ENCODE measurements around the gene UROC1. TPM values are rescaled to one million over a fixed set of nuclear protein-coding genes. Genes with fewer than 3 reads are reported as not detected.

UROC1 gene
- total RNA-seq, 1 experiment from 2014 or later = not detected

DNA sequence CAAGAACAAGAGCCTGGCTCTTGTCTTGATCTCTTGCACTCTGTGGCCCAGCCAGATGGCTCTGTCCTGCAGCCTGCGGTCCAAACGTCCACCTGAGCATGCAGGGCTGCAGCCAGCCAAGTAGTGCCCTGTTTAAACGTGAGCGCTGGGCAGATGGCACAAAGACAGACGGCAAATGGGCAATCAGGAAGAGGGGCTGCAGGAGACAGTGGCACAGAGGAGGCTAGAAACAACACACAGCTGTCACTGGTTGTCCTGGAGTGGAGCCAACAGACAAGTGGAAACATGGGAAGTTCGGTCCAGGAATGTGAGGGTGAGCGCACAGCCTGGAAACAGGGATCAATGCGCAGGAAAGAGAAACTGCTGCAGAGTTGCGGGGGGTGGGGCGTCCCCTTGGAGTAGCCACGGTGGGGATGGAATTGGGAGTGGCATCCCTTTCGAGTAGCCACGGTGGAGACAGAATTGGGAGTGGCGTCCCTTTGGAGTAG lies 31.2 kb downstream of the UROC1 start (continued):
- no peak for TF ChIP-seq POLR2AphosphoS5 (IDR thresholded peaks at IDR 0.05; ENCODE audit: low read depth, low read length)
- TF ChIP-seq RAD21 (IDR thresholded peaks at IDR 0.05; ENCODE audit: low read depth) = no peak
- TF ChIP-seq, protein P1, sequence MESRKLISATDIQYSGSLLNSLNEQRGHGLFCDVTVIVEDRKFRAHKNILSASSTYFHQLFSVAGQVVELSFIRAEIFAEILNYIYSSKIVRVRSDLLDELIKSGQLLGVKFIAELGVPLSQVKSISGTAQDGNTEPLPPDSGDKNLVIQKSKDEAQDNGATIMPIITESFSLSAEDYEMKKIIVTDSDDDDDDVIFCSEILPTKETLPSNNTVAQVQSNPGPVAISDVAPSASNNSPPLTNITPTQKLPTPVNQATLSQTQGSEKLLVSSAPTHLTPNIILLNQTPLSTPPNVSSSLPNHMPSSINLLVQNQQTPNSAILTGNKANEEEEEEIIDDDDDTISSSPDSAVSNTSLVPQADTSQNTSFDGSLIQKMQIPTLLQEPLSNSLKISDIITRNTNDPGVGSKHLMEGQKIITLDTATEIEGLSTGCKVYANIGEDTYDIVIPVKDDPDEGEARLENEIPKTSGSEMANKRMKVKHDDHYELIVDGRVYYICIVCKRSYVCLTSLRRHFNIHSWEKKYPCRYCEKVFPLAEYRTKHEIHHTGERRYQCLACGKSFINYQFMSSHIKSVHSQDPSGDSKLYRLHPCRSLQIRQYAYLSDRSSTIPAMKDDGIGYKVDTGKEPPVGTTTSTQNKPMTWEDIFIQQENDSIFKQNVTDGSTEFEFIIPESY (IDR thresholded peaks at IDR 0.05; ENCODE audit: extremely low read depth, insufficient replicate concordance, low read length) = no peak
- TF ChIP-seq JUND (IDR thresholded peaks at IDR 0.05) = no peak
- TF ChIP-seq ELF1 (IDR thresholded peaks at IDR 0.05; ENCODE audit: borderline replicate concordance, low read depth) = no peak
- TF ChIP-seq CBX3 (IDR thresholded peaks at IDR 0.05; ENCODE audit: low read depth) = no peak
- no peak for TF ChIP-seq EZH2phosphoT487 (IDR thresholded peaks at IDR 0.05; ENCODE audit: borderline replicate concordance)
- no peak for TF ChIP-seq EGR1 (IDR thresholded peaks at IDR 0.05; ENCODE audit: low read depth)
- TF ChIP-seq YY1 (IDR thresholded peaks at IDR 0.05; ENCODE audit: extremely low read depth, insufficient replicate concordance, low read depth, low read length) = no peak

DNA sequence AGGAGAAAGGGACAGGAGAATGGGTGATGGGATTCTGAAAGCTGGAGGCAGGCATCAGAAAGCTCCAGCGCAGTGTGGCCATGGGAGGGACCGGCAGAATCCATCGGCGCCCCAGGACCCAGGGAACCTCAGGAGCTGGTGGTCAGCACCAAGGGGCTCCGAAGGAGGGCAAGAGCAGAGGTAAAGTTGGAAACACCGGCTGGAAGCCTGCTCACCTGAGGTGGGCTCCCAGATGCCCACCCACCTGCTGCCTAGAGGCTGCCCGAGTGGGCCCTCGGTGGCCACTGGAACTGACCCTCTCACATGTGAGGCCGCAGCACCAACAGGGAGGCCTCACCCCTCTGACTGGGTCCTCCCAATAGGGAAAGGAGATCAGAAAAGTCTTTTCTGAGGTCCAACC lies 31.6 kb downstream of the UROC1 start:
- Histone ChIP-seq H3K9me2 (ENCODE audit: insufficient read depth) (no peaks in the 10 kb centered on the region), H3K79me2 (ENCODE audit: insufficient read depth, low read length) (no peaks in the 10 kb centered on the region), H2AFZ (ENCODE audit: low read depth, low read length, poor library complexity, severe bottlenecking) (no peak overlapping the region), H3K4me2 (ENCODE audit: low read length) (no peak overlapping the region), H3K9ac (ENCODE audit: low read length) (no peak overlapping the region), H3K27ac (ENCODE audit: low read depth, low read length) (no peak overlapping the region), H3K4me3 (replicated peaks in 1 of 2; ENCODE audit: low read depth in 1 of 2, low read length in 2 of 2) (no peak overlapping the region), H3K36me3 (ENCODE audit: control insufficient read depth in 1 of 2, insufficient read depth in 2 of 2, low read length in 2 of 2) (no peaks in the 10 kb centered on the region), H3K4me1 (ENCODE audit: control insufficient read depth in 1 of 2, insufficient read depth in 2 of 2, low read length in 2 of 2) (peaks cover 0 to 4% of the 10 kb centered on the region in 2 experiments; a peak in 1 of 4 replicates), H3K27me3 (ENCODE audit: insufficient read depth, low read length) (no peaks in the 10 kb centered on the region), H4K20me1 (ENCODE audit: insufficient read depth) (no peaks in the 10 kb centered on the region), H3K9me3 (ENCODE audit: control insufficient read depth in 1 of 2, insufficient read depth in 1 of 2, low read depth in 1 of 2, low read length in 2 of 2) (no peaks in the 10 kb centered on the region)
- no peak for ATAC-seq
- RAD21 ChIA-PET (ENCODE audit: low non-redundant PET in 1 of 2, low total read pairs in 2 of 2, uncharacterized antibody in 2 of 2, unreplicated experiment in 2 of 2) = no interaction called here
- POLR2A ChIA-PET = no interaction called here
- no peak for TF ChIP-seq RAD21 (IDR thresholded peaks at IDR 0.05; ENCODE audit: low read depth)
- CTCF ChIA-PET = no interaction called here
- no peak for DNase-seq (ENCODE audit: low read depth, low spot score)
- intact Hi-C loops (cut with micrococcal nuclease) = no loop called here
- no TSS peak for BruUV-seq (replicated peaks)

All from HCT116 (cell line).